Nephron (organoid): ENCODE data around the gene MSX1.

Source experiments
- H3K27ac Mint-ChIP-seq, 3 experiments: 2 replicates each; pipeline ENCODE4 v1.8.0; 2020; ENCODE audit warnings: mixed read lengths in 3 of 3, mild to moderate bottlenecking in 2 of 3, moderate library complexity in 1 of 3
- H3K27me3 Mint-ChIP-seq: 2 replicates; pipeline ENCODE4 v1.8.0; 2021; ENCODE audit warnings: low read depth, mild to moderate bottlenecking, moderate library complexity, mixed read lengths
- H3K36me3 Mint-ChIP-seq: 2 replicates; pipeline ENCODE4 v1.8.0; 2020; ENCODE audit warnings: low read depth, mixed read lengths
- H3K4me1 Mint-ChIP-seq: 2 replicates; pipeline ENCODE4 v1.8.0; 2020; ENCODE audit warnings: mixed read lengths
- H3K4me3 Mint-ChIP-seq, 3 experiments: 2 replicates each; pipeline ENCODE4 v1.8.0; 2020; ENCODE audit warnings: mild to moderate bottlenecking in 3 of 3, mixed read lengths in 3 of 3, moderate library complexity in 2 of 3
- H3K9me3 Mint-ChIP-seq: 2 replicates; pipeline ENCODE4 v1.8.0; 2020; ENCODE audit warnings: mixed read lengths
- TF ChIP-seq, protein P1 (sequence below), 3 experiments: fragments of 200-600 bp; sonication (generic); IDR thresholded peaks; one replicate each; pipeline ENCODE4 v1.5.0; 2021; ENCODE audit warnings: antibody characterized with exemption in 3 of 3; ENCODE audit not compliant: unreplicated experiment in 3 of 3

MSX1 gene

DNA sequence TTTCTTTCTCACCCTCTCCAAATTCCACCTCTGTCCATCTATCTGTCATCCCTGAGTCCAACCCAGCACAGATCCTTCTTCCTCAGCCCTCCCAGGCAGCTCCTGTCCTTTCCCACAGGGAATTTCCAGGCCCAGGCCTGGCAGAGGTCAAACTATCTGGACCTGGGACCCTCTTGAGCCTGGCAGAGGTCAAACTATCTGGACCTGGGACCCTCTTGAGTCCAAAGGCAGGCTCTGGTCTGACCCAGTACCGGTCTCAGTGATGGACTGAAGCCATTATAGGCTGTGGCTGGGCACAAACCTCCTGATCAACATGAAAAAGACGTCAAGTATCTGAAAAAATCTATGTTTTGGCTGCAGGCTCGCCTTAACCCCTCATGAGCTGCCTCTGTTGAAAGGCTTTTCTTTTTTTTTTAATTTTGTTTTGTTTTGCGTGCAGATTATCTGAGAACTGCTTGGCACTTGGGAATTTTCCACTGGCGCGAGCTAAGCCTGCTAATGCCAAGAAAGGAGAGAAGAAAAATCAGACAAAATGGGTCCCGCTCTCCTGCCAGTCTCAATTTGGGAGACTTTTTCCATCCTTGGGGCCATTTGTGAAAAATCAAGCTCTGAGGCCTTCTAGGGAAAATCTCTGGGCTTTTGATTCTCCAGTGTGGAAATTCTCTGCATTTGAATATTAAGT, 31.2 kb downstream of the MSX1 start:
- H3K4me3 Mint-ChIP-seq = no peak overlapping the region
- no peaks in the 10 kb centered on the region for H3K9me3 Mint-ChIP-seq
- H3K27me3 Mint-ChIP-seq = peaks cover 44% of the 10 kb centered on the region
- H3K4me1 Mint-ChIP-seq = peaks cover 14% of the 10 kb centered on the region
- no peaks in the 10 kb centered on the region for H3K36me3 Mint-ChIP-seq
- no peak overlapping the region for H3K27ac Mint-ChIP-seq
- TF ChIP-seq, protein P1, sequence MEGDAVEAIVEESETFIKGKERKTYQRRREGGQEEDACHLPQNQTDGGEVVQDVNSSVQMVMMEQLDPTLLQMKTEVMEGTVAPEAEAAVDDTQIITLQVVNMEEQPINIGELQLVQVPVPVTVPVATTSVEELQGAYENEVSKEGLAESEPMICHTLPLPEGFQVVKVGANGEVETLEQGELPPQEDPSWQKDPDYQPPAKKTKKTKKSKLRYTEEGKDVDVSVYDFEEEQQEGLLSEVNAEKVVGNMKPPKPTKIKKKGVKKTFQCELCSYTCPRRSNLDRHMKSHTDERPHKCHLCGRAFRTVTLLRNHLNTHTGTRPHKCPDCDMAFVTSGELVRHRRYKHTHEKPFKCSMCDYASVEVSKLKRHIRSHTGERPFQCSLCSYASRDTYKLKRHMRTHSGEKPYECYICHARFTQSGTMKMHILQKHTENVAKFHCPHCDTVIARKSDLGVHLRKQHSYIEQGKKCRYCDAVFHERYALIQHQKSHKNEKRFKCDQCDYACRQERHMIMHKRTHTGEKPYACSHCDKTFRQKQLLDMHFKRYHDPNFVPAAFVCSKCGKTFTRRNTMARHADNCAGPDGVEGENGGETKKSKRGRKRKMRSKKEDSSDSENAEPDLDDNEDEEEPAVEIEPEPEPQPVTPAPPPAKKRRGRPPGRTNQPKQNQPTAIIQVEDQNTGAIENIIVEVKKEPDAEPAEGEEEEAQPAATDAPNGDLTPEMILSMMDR (IDR thresholded peaks at IDR 0.05; ENCODE audit: unreplicated experiment in 3 of 3) = no peak

DNA sequence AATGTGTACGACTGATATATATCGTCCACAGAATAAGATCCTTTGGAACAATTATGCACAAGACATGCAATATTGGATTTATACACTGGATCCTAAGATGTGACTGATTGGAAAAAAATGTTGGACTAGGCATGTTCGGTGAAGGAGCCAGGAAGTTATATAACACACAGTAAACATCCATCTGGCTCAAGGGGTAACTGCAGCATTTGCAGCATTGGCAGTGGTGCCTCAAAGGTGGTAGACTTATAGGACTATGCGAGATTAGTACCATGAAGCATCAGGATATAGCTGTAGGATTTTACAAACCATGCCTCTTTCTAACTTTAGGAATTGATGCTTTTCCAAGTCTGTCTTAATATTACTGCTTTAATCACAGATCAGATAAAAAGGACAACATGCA, 34.3 kb downstream of the MSX1 start:
- TF ChIP-seq, protein P1 (IDR thresholded peaks at IDR 0.05; ENCODE audit: unreplicated experiment in 3 of 3) = no peak
- H3K36me3 Mint-ChIP-seq = no peaks in the 10 kb centered on the region
- peaks cover 28% of the 10 kb centered on the region for H3K27me3 Mint-ChIP-seq
- H3K27ac Mint-ChIP-seq = no peak overlapping the region
- no peaks in the 10 kb centered on the region for H3K9me3 Mint-ChIP-seq
- peaks cover 14% of the 10 kb centered on the region for H3K4me1 Mint-ChIP-seq
- no peak overlapping the region for H3K4me3 Mint-ChIP-seq

DNA sequence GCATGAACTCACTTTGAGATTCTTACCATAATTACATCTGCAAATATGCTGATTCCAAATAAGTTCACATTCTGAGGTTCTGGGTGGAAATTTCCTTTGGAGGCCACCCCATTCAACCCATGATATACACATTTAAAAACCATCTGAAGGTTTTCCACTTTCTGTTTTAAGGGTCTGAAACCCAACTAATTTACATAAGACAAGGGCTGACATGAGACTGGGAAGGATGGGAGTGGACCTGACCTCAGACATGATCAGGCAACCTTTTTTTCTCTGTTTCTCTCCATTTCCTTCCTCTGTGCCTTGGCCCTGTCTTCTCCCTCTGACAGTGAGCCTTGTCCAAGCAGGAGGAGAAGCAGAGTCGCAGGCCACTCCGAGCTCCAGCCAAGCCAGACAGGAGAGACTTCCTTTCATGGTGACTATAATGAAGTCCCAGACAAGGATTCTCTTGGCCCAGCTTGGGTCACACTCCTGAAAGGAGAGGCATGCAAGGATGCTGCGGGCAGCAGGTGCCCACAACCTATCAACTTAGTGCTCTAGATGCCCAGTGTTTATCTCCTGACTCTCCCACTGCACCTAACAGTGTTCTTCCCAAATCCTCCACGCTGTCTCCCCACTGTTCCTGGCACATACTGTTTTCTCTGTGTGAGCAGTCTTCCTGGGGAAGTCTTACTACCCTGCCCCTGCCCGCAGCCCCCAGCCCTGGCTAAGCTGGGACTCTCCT, 39.9 kb downstream of the MSX1 start:
- no peak overlapping the region for H3K4me3 Mint-ChIP-seq
- peaks cover 46% of the 10 kb centered on the region for H3K27me3 Mint-ChIP-seq
- H3K9me3 Mint-ChIP-seq = no peaks in the 10 kb centered on the region
- H3K27ac Mint-ChIP-seq = no peak overlapping the region
- no peaks in the 10 kb centered on the region for H3K36me3 Mint-ChIP-seq
- TF ChIP-seq, protein P1 (IDR thresholded peaks at IDR 0.05; ENCODE audit: unreplicated experiment in 3 of 3) = no peak
- H3K4me1 Mint-ChIP-seq = no peaks in the 10 kb centered on the region

DNA sequence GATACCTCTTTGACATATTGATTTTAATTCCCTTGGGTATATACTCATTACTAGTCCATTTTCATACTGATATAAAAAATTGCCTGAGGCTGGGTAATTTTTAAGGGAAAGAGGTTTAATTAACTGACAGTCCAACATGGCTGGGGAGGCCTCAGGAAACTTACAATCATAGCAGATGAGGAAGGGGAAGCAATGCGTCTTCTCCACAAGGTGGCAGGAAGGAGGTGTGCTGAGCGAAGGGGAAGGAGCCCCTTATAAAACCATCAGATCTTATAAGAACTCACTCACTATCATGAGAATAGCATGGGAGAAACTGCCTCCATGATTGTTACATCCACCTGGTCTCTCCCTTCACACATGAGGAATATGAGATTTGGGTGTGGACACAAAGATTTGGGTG, 42.4 kb downstream of the MSX1 start:
- no peaks in the 10 kb centered on the region for H3K36me3 Mint-ChIP-seq
- no peak overlapping the region for H3K27ac Mint-ChIP-seq
- no peaks in the 10 kb centered on the region for H3K4me1 Mint-ChIP-seq
- H3K27me3 Mint-ChIP-seq = peaks cover 59% of the 10 kb centered on the region
- TF ChIP-seq, protein P1 (IDR thresholded peaks at IDR 0.05; ENCODE audit: unreplicated experiment in 3 of 3) = no peak
- no peak overlapping the region for H3K4me3 Mint-ChIP-seq
- no peaks in the 10 kb centered on the region for H3K9me3 Mint-ChIP-seq

DNA sequence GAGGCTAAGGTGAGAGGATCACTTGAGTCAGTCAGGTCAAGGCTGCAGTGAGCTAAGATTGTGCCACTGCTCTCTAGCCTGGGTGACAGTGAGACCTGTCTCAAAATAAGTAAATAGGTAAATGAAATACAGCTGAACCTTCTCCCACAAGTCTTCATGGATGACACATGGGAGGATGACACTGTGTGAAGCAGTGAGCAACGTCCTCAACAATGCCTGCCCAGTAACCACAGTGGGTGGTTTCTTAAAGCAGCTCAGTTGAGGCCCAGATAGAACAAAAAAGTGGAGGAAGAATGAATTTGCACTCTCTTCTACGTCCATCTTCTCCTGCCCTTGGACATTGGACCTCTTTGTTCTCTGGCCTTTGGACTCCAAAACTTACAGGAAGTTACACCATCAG, 52.7 kb downstream of the MSX1 start:
- H3K36me3 Mint-ChIP-seq = no peaks in the 10 kb centered on the region
- H3K4me3 Mint-ChIP-seq = no peak overlapping the region
- H3K4me1 Mint-ChIP-seq = no peaks in the 10 kb centered on the region
- H3K9me3 Mint-ChIP-seq = no peaks in the 10 kb centered on the region
- no peak overlapping the region for H3K27ac Mint-ChIP-seq
- TF ChIP-seq, protein P1 (IDR thresholded peaks at IDR 0.05; ENCODE audit: unreplicated experiment in 3 of 3) = no peak
- peaks cover 55% of the 10 kb centered on the region for H3K27me3 Mint-ChIP-seq
